GM18951 (cell line): ENCODE data around the gene NAPB.

Experiments used
- POLR2A ChIP-seq: IDR thresholded peaks from 4 replicates; pipeline ENCODE4 v1.6.1; 2011; ENCODE audit warnings: mild to moderate bottlenecking; ENCODE audit not compliant: insufficient read length, insufficient read depth; ENCODE audit errors: extremely low read depth
- in situ Hi-C: fragments of 300-500 bp; cut with MboI; formaldehyde crosslinking; loops from one replicate; pipeline ENCODE4 v1.12.0; 2022; ENCODE audit warnings: low sequenced_read_pairs, mixed read lengths, inconsistent platforms; ENCODE audit not compliant: unreplicated experiment

The NAPB gene

DNA sequence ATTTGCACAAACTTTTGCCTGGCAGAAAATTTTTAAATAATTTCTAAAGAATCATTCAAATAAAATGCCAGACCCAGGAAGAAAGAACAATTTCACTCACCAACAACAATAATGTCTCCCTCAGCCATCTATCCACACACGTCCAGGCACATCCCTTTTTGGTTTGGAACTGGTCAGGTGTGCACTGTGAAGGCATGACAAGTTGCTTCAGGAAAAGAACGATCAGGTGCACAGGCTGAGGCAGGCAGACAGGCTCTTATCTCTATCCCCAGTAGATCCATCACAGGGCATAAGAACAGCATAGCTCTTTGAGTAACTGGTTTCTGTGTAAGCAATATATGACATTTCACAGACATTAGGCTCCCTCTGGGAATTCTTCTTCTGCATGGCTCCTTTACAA, 88.8 kb downstream of the NAPB start:
- in situ Hi-C loops = no loop called here
- no peak for TF ChIP-seq POLR2A

DNA sequence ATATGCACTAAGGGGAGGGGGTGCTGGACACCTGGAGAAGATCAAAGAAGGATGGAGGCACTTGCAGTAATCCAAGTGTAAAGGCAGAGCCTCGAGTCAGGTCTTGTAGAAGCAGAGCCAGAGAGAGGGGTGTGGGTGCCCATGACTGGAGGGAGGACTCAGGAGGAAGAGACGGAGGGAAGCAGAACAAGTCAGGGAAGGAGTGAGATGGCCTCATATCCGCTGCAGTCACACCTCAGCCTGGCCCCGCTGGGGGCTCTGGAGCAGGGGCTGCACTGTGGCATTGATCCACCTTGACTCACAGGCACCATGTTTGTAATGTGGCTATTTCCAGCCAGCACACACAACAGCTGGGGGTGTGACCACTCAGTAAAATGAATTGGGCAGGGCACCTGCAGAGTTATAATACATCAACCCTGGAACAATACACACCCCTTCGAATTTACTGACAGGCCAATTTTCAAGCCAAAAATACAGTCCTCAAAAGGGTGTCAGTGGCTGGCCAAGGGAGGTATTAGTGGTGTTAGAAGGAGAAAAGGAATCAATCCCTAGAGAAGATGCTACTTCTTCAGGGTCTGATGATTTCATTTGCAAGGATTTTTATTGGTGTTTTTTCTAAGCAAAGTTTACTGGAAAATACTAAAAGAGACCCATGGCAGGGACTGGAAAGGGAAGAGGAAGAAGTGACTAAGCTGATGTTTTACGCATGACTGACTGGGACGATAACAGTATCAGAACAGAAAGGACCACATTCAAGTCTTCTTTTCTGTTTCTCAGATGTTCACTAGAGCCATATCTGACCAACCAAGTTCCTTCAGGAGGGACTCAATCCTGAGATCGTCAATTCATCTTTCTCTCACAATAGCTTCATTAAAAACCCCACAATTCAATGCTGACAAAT, 89.6 kb downstream of the NAPB start:
- no peak for TF ChIP-seq POLR2A
- in situ Hi-C loops = no loop called here

DNA sequence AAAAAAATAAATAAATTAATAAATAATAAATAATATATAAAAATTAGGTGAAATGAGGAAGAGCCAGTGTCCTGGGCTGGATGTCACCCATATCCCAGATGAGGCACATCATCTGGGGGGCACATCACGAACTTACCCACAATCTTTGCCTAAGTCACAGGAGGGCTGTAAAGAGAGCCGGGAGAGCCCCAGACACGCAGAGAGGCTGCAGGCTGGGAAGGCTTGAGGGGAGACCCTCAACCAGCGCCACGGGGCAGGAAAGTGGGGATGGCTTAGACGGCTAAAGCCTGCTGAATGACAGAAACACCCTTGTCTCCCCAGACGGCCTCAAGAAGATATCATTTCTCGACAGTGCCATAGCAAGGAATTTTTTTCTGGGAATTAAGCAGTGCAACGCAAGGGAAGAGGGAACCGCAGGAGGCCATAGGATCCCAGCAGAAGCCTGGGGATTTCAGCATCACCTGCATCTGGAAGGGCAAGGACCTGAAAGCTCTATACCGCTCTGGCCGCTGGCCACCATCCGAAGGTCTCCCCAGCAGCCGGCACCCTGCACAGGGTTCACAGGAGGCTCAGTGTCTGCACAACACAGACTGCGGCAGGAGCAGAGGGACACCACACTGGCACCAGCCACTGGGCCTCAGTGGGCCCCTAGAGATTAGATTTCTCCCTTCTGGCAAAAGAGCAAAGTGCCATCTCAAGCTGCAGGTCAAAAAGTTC, 93.5 kb downstream of the NAPB start:
- no peak for TF ChIP-seq POLR2A
- in situ Hi-C loops = no loop called here

DNA sequence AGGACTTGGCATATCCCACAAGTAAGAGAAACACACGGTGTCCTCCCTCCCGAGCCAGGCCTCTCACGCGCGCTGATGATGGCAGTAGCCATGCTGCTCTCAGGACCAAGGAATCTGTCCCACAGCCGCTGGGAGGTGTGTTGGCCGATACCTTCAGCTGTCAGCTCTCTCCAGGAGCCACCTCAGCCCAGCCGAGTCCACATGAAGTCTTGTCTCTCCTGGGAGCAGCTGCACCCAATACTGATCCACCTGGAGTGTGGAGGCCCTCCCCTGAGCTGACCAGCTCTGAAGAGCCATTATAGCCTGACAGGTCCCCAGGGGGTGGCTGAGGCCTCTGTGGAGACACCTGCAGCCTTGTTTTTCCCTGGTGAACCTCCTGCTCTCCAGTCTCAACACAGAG, 94.5 kb downstream of the NAPB start:
- no peak for TF ChIP-seq POLR2A
- in situ Hi-C loops = no loop called here

DNA sequence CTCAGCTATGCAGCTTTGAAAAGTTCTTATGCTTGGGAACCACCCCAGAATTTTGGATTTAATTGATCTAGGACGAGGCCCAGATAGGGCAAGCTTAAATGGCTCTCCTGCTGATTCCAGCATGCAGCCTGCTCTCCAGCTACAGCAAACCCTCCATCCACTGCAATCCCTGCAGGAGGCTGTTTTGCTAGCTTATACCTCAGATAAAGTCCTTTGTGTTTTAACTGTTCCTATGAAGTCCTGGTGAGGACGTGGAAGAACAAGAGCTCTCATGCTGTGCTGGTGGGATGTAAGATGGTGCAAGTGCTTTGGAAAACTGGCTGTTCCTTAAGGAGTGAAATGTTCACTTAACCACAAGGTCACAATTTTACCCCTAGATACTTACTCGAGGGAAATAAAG, 96.2 kb downstream of the NAPB start:
- in situ Hi-C loops = no loop called here
- no peak for TF ChIP-seq POLR2A
